ENCODE measurements around the gene KITLG.

The KITLG gene

GRCh38 chr12:88576866-88577265 lies 3.4 kb downstream of the KITLG start:
- no peak overlapping the region for H3K4me3 ChIP-seq (ENCODE audit: low read length)
- TF ChIP-seq, protein P1, sequence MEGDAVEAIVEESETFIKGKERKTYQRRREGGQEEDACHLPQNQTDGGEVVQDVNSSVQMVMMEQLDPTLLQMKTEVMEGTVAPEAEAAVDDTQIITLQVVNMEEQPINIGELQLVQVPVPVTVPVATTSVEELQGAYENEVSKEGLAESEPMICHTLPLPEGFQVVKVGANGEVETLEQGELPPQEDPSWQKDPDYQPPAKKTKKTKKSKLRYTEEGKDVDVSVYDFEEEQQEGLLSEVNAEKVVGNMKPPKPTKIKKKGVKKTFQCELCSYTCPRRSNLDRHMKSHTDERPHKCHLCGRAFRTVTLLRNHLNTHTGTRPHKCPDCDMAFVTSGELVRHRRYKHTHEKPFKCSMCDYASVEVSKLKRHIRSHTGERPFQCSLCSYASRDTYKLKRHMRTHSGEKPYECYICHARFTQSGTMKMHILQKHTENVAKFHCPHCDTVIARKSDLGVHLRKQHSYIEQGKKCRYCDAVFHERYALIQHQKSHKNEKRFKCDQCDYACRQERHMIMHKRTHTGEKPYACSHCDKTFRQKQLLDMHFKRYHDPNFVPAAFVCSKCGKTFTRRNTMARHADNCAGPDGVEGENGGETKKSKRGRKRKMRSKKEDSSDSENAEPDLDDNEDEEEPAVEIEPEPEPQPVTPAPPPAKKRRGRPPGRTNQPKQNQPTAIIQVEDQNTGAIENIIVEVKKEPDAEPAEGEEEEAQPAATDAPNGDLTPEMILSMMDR (conservative IDR thresholded peaks at IDR 0.05; ENCODE audit: low read depth, low read length): no peak
- DNase-seq (ENCODE audit: low read depth): no peak

DNA sequence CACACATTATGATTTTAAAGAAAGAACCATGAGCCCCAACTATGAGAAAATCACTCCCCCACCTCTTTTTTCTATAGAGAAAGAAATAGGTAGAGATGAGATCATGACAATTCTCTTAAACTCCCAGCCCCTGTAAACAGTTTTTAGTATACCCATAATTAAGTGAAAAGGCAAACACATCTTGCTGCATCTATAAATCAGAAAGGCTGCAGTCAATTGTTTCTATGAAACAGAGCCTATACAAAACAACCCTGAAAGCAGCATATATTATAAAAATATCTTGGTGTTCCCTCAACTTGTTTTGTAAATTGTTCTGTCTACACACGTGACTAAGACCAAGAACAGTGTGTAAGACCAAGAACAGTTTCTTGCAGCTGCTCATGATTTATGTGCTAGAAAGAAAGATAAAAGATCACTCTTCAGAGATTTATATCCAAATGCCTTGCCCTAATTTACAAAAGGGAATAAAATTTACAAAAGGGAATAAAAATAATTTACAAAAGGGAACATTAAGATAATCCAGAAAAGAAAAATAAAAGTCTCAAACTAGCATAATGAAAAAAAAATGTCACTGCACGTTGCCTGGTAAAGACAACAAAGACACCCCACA lies 4.8 kb downstream of the KITLG start:
- no peak overlapping the region for H3K4me3 ChIP-seq (ENCODE audit: low read length)
- DNase-seq (ENCODE audit: low read depth): no peak
- TF ChIP-seq, protein P1 (conservative IDR thresholded peaks at IDR 0.05; ENCODE audit: low read depth, low read length): no peak

- TF ChIP-seq, protein P1 (conservative IDR thresholded peaks at IDR 0.05; ENCODE audit: low read depth, low read length): no peak
- H3K4me3 ChIP-seq (ENCODE audit: low read length): no peak overlapping the region
- DNase-seq (ENCODE audit: low read depth): no peak
These were observed 6.0 kb downstream of the KITLG start for GRCh38 chr12:88574278-88574677.

DNA sequence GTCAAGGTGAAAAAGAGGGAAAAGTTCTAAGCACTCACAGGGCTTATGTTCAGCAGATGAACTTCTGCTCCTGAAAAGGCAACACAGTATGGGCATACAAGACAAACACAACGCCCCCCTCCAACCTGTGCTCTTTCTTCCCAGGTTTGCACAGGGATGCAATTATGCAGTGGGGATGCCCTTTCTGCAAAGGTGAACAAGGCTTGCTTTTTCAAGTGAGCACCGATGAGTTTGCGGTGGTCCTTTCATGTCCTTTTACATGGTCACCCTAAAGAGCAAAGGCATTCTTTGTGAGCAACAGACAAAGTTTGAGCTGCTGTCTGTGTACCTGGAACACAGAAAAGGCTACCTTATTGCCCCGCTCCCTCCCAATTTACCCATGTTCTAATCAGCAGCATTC lies 6.7 kb downstream of the KITLG start:
- no peak for DNase-seq (ENCODE audit: low read depth)
- H3K4me3 ChIP-seq (ENCODE audit: low read length): no peak overlapping the region
- TF ChIP-seq, protein P1 (conservative IDR thresholded peaks at IDR 0.05; ENCODE audit: low read depth, low read length): no peak

DNA sequence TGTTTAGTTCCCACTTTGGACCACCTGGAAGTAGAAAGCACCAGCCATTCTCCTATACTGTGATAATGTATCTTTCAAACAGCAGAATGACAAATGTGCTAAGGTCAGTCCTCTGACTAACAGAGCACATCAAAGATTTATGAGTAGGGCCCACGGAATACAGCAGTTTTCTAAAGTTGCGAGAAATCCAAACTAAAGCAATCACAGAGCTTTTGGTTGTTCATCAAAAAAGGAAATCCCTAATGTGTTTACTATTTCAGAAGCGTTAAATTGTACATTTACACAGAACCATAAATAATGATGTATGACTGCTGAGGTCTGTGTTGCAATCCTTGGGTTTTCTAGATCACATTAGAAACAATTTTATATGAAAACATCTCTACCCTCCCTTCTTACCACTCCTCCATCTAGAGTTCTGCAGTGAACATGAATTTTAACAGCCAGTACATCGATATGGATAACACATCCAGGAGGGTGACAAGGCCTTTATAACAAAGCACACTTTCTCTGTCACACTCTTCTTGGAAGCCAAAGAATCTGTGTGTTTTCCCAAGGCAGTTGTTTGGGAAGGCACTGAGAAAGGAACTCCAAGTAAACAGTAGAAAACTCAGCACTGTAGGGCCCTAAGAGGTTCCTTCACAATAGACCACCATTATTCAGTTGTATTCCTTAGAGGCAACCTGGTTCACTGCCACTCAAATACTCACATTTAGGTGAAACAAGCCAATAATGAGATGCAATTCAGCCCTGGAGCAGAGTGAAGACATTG lies 7.3 kb downstream of the KITLG start:
- no peak overlapping the region for H3K4me3 ChIP-seq (ENCODE audit: low read length)
- DNase-seq (ENCODE audit: low read depth): no peak
- TF ChIP-seq, protein P1 (conservative IDR thresholded peaks at IDR 0.05; ENCODE audit: low read depth, low read length): no peak

DNA sequence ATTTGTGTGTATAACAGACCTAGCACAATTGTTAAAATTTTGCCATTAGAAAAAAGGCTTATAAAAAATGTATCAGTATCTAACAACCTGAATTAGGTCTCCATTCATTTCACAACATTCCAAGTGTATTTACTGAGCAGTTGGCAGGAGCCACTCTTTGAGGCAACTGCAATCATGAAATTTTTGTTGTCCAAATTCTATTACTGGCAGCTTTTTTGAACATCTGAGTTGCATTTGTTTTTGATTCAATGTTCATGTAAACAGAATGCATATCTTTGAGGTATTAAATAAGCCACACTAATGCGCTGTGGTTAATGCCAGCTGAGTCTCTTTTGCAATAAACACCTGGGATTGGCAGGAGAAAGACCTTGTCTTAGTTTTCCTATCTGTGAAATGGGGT lies 8.7 kb downstream of the KITLG start:
- DNase-seq (ENCODE audit: low read depth): no peak

More for the DNA sequence above, 8.7 kb downstream of the KITLG start:
- H3K4me3 ChIP-seq (ENCODE audit: low read length): no peak overlapping the region
- TF ChIP-seq, protein P1 (conservative IDR thresholded peaks at IDR 0.05; ENCODE audit: low read depth, low read length): no peak

Measured in retinal pigment epithelial cell (primary cell).